Heart left ventricle (tissue), 16 donors: ENCODE measurements around the gene INPP4B. TPM values are rescaled to one million over a fixed set of nuclear protein-coding genes. Genes with fewer than 3 reads are reported as not detected.

Experiments
- ATAC-seq, 4 donors: fragments of 200-7000 bp; cut with Tn5 transposase; one replicate each; pipeline ENCODE4 v1.9.1; 2020 to 2022; ENCODE audit warnings: moderate library complexity in 4 of 4, mild to moderate bottlenecking in 3 of 4, moderate number of reproducible peaks in 1 of 4
- DNase-seq, 5 donors: peaks; one replicate each; pipeline ENCODE4 v3.0.0-alpha.2; 2020
- H3K27ac ChIP-seq, 12 donors: fragments of 200-600 bp; sonication (generic) in 4 of 12; one replicate each; pipeline versions ENCODE4 v1.5.0 to v1.8.0; 2016 to 2022; ENCODE audit warnings: mild to moderate bottlenecking in 2 of 12
- H3K27me3 ChIP-seq, 9 donors: fragments of 200-600 bp; sonication (generic) in 2 of 9; one replicate each; pipeline versions ENCODE4 v1.5.1 to v1.8.0; 2016 to 2022; ENCODE audit warnings: mild to moderate bottlenecking in 3 of 9
- H3K36me3 ChIP-seq, 9 donors: fragments of 200-600 bp; sonication (generic) in 2 of 9; one replicate each; pipeline versions ENCODE4 v1.5.0 to v1.8.0; 2018 to 2022; ENCODE audit warnings: mild to moderate bottlenecking in 2 of 9
- H3K4me1 ChIP-seq, 12 donors: fragments of 200-600 bp; sonication (generic) in 4 of 12; one replicate each; pipeline versions ENCODE4 v1.5.0 to v1.8.0; 2016 to 2022; ENCODE audit warnings: mild to moderate bottlenecking in 3 of 12
- H3K4me3 ChIP-seq, 12 donors: fragments of 200-600 bp; sonication (generic) in 4 of 12; one replicate each; pipeline versions ENCODE4 v1.5.0 to v1.8.0; 2017 to 2022; ENCODE audit warnings: mild to moderate bottlenecking in 9 of 12, moderate library complexity in 4 of 12
- H3K9me3 ChIP-seq, 12 donors: fragments of 200-600 bp; sonication (generic) in 4 of 12; one replicate each; pipeline versions ENCODE4 v1.5.0 to v1.8.0; 2016 to 2022; ENCODE audit warnings: mild to moderate bottlenecking in 1 of 12
- CTCF ChIP-seq, 12 donors: fragments of 200-600 bp; sonication (generic) in 4 of 12; IDR thresholded peaks; one replicate each; pipeline versions ENCODE4 v1.5.0 to v1.8.0; 2018 to 2022; ENCODE audit warnings: antibody characterized with exemption in 12 of 12, mild to moderate bottlenecking in 5 of 12
- POLR2A ChIP-seq, 2 donors: fragments of 450-650 bp; IDR thresholded peaks; one replicate each; pipeline ENCODE4 v1.6.1; 2017; ENCODE audit warnings: antibody characterized with exemption in 2 of 2, mild to moderate bottlenecking in 2 of 2, moderate library complexity in 2 of 2
- WGBS, 4 donors: extraction: QIAGEN DNeasy Blood & Tissue Kit in 2 of 4; methylation state at CpG; one replicate each; pipeline versions ENCODE4 v1.1.5 to v1.1.7; 2013 to 2018; 5-methylcytosine and 5-hydroxymethylcytosine counted together
- intact Hi-C, 10 donors: fragments of 100-400 bp; cut with DNase I; formaldehyde crosslinking; loops; one replicate each; pipeline versions ENCODE4 v1.11.1 to v1.14.2; 2022
- polyA plus RNA-seq, 2 donors: library from polyadenylated mRNA; stranded (reverse); fragments of 200-250 nt; gene quantifications; one replicate each; pipeline ENCODE4 v1.2.3, GENCODE V29; 2013
- total RNA-seq, 9 donors: library from RNA; depleted of rRNA in 2 of 9; stranded (reverse); fragments of >200 nt in 2 of 9; fragmentation: NEBNext Ultra II Directional in 3 of 9; extraction: Animal tissue kit (Norgen Biotek cat#: 25700) in 3 of 9; gene quantifications; one replicate each; pipeline versions ENCODE4 v1.1.0 to v1.2.4, GENCODE V29; 2016 to 2023
- donor health status: ischemic (EF 13 %, LVEDD 7.1; RV severe dilation, severe dysfunction).
- donor health status: healthy with polysubstance abuse.
- donor health status: DM: no; HTN: yes; CAD: no.
- donor health status: DM: no; HTN: no; CAD: no.
- donor health status: ischemic (EF 25% LVEDD 6.9; RV normal size, moderate dysfunction).
- donor health status: ischemic (EF 25% LVEDD 5.7; RV mildly dilated, moderate dysfunction).
- donor health status: healthy.
- donor health status: DM: yes; HTN: yes; CAD: no.
- donor health status: ischemic (EF 35%, LVEDD 5.7; RV mildly dilated, moderate dysfunction).
- donor health status: nonischemic (EF 11% LVEDD 7.7; RV severe dilation, severe dysfunction).
- donor health status: DM: yes; HTN: yes; CAD: no.
- donor health status: PGD.
- donor health status: ischemic (EF 29% LVEDD 5.4; RV normal size, mild dysfunction).
- donor health status: nonischemic (EF 23%, LVEDD 6.1; RV moderate dilation, normal function).

Gene INPP4B
- total and polyA plus RNA-seq, 11 donors = 5.5 to 128 (median 39.1) TPM

DNA sequence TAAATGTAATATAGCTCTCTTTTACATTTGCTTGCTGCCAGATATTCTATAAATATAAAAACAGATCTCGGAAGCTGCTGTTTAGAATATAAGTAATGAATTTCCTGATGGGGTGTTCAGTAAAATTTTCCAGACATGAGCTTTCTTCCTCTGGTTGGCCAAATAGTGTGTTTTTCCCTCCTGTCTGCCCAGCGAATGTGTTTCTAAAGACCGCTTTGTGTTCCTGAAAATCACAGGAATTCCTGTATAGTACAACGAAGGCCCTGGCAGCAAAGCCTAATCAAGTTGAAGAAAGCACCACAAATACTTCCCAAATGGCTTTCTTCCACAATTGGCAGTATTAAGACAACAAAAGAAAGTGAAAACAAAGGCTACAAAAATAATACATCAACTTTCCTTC, 494.1 kb downstream of the INPP4B start:
- TF ChIP-seq POLR2A (IDR thresholded peaks at IDR 0.05) = no peak
- TF ChIP-seq CTCF (IDR thresholded peaks at IDR 0.05) = no peak
- intact Hi-C loops = loop anchor here in 8 of 10 donors (2.0 to 10.0 kb wide), 10 partner anchors 50 to 495 kb away; partner anchors contain the start of gene INPP4B (in 7 of the 8)
- H3K4me1 ChIP-seq = peaks cover 6 to 89% (median 61%) of the 10 kb centered on the region in 12 donors
- H3K4me3 ChIP-seq = no peak overlapping the region
- H3K9me3 ChIP-seq = no peaks in the 10 kb centered on the region
- DNase-seq (no peak), ATAC-seq (no peak)
- no peaks in the 10 kb centered on the region for H3K27me3 ChIP-seq
- no peaks in the 10 kb centered on the region for H3K36me3 ChIP-seq
- 34 to 40% (median 34%) methylated on average over 4 of the region's 4 CpGs for WGBS, 4 donors
- H3K27ac ChIP-seq = peak overlapping the region in 9 of 12 donors; percentile 9 to 62 (median 46)

DNA sequence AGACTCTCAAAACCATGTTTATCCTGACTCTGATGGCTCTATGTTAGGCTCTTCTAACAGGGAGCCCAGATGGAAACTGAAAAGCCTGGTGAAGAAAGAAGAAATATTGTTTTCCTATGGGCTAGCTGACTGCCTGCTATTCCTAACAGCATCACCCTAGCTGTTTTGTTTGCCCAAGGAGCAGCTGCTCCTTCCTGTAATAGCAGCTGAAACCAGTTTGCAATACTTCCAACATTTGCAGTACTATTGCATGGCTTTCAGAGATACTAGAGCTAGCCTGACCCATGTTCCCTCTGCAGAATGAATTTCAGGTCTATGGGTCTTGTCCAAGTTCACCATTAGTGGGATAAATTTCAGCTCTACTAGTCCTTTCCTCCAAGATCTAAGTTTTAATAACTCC, 495.2 kb downstream of the INPP4B start:
- Histone ChIP-seq H3K9me3 (no peaks in the 10 kb centered on the region), H3K36me3 (no peaks in the 10 kb centered on the region), H3K4me1 (peaks cover 6 to 99% (median 62%) of the 10 kb centered on the region in 12 donors), H3K4me3 (no peak overlapping the region), H3K27ac (peak overlapping the region in 7 of 12 donors; percentile 9 to 62 (median 46)), H3K27me3 (no peaks in the 10 kb centered on the region)
- intact Hi-C loops = loop anchor here in 8 of 10 donors (2.0 to 10.0 kb wide), 10 partner anchors 51 to 496 kb away; partner anchors contain the start of gene INPP4B (in 7 of the 8)
- TF ChIP-seq CTCF (IDR thresholded peaks at IDR 0.05) = no peak
- TF ChIP-seq POLR2A (IDR thresholded peaks at IDR 0.05) = no peak
- DNase-seq (no peak), ATAC-seq (peak; percentile 24 to 48 (median 38))

GRCh38 chr4:142348613-142349021, 497.5 kb downstream of the INPP4B start:
- intact Hi-C loops = loop anchor here in 2 of 10 donors (5.0 to 10.0 kb wide), 2 partner anchors 374 to 496 kb away; partner anchors contain the start of gene INPP4B (in 1 of the 2)
- DNase-seq = peak in 2 of 5 donors; percentile 16 to 27
- 35 to 44% (median 39%) methylated on average over 1 of the region's 1 CpG for WGBS, 4 donors
- ATAC-seq = peak in 3 of 4 donors; percentile 42 to 66 (median 45)
- TF ChIP-seq CTCF (IDR thresholded peaks at IDR 0.05) (no peak), POLR2A (IDR thresholded peaks at IDR 0.05) (no peak)
- peaks cover 0 to 78% (median 49%) of the 10 kb centered on the region in 12 donors for H3K4me1 ChIP-seq
- peak overlapping the region in 8 of 12 donors; percentile 23 to 70 (median 36) for H3K27ac ChIP-seq
- H3K27me3 ChIP-seq = no peaks in the 10 kb centered on the region
- no peaks in the 10 kb centered on the region for H3K36me3 ChIP-seq
- H3K9me3 ChIP-seq = no peaks in the 10 kb centered on the region
- no peak overlapping the region for H3K4me3 ChIP-seq

DNA sequence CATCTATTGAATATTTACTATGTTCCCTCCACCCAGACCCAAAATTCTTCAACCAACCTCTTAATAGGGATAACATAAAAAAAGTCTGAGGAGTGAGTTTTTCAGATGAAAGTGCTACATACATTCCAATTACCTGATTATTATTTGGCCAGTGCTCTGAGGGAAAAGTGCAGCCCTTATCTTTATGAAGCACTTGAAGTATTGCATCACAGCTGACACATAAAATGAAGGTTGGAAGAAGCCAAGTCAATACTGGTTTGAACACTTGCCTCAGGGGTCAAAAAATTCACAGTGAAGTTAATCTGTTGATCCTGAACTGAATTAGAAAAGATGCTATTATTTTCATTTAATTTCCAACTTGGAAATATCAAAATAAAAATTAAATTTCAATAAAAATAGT, 498.9 kb downstream of the INPP4B start:
- no peak for DNase-seq
- Histone ChIP-seq H3K27ac (peak overlapping the region in 4 of 12 donors; percentile 27 to 70 (median 46)), H3K36me3 (no peaks in the 10 kb centered on the region), H3K4me3 (no peak overlapping the region), H3K9me3 (no peaks in the 10 kb centered on the region), H3K4me1 (peaks cover 0 to 64% (median 35%) of the 10 kb centered on the region in 12 donors), H3K27me3 (no peaks in the 10 kb centered on the region)
- no peak for TF ChIP-seq CTCF (IDR thresholded peaks at IDR 0.05)
- TF ChIP-seq POLR2A (IDR thresholded peaks at IDR 0.05) = no peak
- ATAC-seq = peak in 3 of 4 donors; percentile 68 to 82 (median 81)
- intact Hi-C loops = loop anchor here in 2 of 10 donors (5.0 to 10.0 kb wide), 2 partner anchors 375 to 498 kb away; partner anchors contain the start of gene INPP4B (in 1 of the 2)
